GM19351 (cell line): ENCODE results near the gene FOXP1.
"Not testable (repeated sequence)": the region's sequence is repeated elsewhere in the genome, so short reads cannot be mapped to it uniquely, and the experiment has no call there.

Source experiments
- ATAC-seq: cut with Tn5 transposase; IDR thresholded peaks from one replicate; pipeline ENCODE4 v1.9.1; 2021; ENCODE audit warnings: mild to moderate bottlenecking, moderate library complexity; ENCODE audit not compliant: unreplicated experiment

FOXP1 gene

DNA sequence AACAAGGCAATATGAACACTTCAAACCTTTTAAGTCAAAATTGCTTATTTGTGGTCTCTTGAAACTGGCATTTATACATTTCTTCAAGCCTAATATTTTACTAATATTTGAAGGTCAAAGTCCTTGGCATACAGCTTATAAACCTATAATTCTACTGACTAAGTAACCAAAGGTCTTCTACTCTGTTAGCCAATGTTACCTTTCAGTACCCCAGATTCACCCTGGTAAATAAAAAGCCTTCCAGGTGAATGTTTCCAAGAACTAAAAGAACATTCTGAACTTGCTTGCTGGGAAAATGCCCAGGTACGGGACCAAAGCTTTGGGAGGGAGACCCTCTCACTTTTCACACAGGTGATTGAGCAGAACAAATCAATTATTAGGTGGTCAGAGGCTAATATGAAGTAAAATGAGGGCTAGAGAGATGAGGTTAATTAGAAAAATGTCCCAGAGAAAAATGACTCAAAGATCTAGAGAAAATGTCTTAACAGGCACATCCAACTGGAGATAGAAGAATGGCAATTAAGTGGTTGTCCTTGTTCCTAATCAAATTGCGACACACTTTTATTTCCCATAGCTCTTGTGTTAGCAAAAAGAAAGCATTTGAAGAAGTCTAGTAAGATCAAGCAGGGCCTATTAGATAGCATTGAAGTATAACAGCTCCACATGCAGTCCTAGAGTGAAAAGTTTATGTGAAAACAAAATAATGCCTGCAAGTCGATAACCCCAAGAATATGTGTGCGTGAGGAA lies 232.0 kb downstream of the FOXP1 start:
- no peak for ATAC-seq

DNA sequence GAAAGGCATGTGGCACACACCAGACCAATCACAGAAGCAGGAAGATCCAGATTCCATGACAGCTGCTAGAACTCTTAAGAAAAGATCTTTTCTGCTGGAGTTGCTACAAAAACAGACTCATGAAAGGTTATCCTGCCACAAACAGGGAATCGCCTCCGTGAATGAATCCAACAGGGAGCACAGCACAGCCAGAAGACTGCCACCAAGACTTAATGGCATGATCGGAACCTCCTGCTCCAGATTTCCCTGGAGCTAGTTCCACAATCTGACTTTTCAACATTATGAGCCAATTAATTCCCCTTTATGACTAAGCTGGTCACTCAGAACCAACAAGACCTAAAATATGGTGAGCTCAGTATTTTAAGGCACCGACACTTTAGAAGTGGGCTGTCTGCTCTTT lies 232.5 kb downstream of the FOXP1 start:
- ATAC-seq: no peak

DNA sequence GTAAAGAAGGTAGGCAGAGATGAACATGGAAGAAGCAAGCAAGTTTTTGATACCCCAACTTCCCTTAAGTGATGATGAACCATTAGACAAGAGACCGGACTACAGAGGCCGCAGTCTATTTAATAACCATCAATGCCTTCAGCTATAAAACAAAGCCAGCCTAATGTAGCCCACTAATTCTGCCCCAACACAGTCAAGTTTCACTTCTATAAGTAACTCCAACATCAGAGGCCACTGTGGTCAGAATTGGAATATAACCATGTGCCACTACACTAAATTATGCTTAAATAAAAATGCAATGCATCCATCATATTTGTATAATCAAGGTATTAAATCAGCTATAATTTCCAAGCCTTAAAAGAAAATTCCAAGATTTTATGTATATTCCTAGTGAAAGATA lies 234.7 kb downstream of the FOXP1 start:
- ATAC-seq: no peak

DNA sequence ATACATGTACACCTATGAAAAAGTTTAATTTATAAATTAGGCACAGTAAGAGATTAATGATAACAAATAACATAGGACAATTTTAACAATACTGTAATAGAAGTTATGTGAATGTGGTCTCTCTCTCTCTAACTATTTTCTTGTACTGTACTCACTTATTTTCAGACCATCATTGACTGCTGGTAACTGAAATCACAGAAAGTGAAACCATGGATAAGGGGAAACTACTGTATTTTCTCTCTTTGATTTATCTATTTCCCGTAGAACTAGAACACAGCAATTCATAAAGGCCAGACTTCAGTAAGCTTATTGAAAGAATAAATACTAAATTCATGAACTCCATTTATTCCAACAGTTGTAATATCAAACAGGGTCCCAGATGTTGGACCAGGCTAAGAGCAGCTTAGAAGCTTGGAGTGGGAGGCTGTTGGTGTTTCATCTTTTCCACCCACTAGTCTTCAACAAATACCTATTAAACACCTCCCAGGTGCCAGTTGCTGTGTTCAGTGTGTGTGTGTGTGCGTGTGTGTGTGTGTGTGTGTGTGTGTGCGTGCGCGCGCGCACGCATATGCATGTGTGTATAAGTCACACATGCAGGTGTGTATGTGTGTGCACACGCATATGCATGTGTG lies 235.4 kb downstream of the FOXP1 start:
- no peak for ATAC-seq

DNA sequence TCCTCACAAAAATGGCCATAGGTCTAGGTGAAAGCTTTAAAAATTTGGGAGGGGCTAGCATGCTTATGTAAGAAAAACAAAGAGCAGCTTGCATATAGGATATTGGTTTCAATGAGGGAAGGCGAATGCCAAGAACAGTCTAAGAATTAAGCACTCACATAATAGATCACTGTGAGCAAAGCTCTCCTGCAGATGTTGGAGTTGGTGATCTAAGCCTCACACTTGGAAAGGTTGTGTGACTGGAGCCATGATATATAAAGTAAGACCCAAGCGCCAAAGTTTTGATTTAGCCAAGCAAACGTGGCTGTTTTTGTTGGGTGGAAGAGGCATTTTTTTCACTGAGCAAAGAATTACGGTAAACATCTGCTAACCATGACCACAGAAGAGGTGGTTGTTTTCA lies 237.5 kb downstream of the FOXP1 start:
- no peak for ATAC-seq

DNA sequence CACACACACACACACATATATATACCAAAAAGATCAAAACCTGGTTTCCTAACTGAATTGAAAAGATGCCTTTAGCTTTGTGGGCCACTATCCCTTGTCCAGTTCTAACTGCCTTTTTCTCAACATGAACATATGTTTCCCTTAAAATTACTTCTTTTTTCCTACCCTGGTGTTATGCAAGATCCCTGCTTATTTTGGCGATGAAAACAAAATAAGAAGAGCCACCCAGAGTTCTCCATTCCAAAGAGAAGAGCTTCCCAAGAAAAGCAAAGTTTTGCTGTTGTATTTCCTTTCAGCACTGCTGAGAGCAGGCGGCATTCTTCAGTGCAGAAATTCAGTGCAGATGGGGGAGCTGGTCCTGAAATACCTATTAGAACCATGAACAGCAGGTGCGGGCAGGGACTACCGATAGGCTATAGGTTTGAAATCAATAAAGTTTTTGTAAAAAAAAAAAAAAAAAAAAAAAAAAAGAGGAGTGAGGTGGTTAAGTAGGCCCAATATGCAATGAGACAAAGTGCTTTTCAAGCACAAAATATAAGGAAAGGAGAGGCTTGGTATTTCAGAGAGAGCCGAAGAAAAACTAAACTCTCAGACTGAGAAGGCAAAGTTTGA lies 238.0 kb downstream of the FOXP1 start:
- ATAC-seq: no peak

DNA sequence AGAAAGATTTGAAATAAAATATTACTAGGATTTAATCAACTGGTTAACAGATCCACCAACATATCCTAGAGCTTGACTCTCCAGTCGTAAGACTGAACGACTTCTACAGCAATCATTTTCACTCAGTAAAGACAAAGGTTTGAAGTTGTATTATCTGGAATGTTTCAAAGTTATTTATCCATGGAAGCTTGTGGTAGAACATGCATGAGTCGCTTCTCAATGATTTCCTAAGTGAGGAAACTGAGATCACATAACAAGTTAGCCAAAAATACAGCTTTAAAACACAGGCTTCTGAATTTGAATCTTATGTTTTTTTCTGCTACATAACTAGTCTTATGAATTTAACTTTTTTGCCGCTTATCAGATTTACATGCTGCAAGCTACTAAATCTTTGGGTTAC lies 241.8 kb downstream of the FOXP1 start:
- ATAC-seq: no peak

DNA sequence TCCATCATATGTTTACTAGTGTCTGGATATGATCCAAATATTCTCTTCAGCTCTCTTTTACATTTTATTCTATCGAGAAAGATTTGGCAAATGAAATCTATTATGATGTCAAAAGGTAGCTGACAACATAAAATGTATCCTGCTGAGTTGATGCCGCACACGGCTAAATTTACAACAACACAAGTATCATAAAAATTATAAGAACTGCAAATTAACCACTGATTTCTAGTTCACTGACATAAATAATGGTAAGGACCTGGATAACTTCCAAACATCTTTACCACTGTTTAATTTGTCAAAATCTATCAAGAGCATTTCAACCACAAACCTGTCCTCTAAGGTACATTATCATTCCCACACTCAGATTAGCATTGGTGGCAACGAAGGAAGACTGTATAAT lies 244.5 kb downstream of the FOXP1 start:
- no peak for ATAC-seq

DNA sequence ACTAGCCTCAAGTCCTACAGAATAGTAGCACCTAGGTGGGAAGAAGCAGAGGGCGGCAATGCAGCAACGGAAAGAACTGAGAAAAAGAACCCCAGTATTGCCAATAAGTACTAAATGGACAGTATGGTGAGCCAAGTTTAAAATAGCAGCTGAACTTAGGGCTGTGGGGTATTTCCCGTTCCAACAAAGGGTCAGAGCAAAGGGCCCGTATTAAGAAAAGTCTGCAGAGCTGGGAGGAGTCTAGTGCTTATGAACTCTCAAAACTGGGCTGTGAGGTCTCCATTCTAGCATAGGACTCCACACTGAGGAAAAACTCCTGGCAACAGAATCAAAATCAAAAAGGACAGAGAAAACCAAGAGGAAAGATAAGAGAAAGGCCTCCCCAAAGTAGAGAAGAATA lies 250.7 kb downstream of the FOXP1 start:
- ATAC-seq: no peak

DNA sequence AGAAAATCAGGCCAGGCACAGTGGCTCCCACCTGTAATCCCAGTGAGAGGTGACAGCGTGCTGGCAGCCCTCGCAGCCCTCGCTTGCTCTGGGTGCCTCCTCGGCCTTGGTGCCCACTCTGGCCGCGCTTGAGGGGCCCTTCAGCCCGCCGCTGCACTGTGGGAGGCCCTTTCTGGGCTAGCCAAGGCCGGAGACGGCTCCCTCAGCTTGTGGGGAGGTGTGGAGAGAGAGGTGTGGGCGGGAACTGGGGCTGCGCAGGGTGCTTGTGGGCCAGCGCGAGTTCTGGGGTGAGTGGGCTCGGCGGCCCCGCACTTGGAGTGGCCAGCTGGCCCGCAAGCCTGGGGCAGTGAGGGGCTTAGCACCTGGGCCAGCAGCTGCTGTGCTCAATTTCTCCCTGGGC lies 252.6 kb downstream of the FOXP1 start:
- ATAC-seq: no peak

DNA sequence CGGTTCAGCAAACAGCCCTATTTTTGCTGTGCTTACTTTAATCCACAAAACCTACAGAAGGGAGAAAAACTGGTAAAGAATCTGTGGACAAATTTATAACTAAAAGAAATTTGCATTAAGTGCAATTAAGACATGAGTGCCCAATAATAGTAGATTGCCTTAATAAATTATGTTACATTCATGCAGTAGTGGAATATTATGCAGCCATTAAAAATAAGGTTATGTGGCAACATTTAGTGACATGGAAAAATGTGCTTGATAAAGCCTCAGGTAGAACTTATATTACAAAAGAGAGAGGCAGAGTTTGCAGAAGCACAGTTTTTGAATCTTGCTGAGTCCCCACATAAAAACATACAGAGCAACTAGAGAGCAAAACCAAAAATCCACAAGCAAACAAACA lies 253.0 kb downstream of the FOXP1 start:
- ATAC-seq: no peak

DNA sequence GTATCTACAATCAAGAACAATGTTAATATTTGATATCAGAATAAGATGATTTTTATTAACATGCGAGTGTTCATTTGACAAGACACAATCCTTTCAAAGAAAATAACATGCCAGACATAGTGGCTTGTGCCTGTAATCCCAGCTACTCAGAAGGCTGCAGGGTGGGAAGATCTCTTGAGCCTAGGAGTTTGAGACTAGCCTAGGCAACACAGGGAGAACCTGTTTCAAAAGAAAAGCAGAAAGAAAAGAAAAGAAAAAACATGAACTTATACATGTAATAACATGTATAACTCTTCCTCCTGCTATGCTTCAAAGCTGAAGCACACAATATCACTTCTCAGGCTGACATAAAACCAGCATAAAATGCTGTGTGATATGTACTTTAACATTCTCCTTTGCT lies 253.7 kb downstream of the FOXP1 start:
- ATAC-seq: no peak

DNA sequence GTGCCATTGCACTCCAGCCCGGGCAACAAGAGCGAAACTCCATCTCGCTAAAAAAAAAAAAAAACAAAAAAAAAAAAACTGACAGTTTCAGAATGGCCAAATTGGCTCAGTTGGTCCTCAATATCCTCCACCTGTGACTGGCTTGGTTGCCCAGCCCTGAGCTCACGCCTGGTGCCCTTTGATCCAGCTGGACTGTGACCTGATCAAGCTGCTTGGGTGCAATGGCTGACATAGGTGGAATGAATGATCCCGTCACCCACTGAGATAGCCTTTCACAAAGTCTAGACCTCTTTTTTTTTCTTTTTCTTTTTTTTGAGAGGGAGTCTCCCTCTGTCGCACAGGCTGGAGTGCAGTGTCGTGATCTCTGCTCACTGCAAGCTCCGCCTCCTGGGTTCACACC lies 254.6 kb downstream of the FOXP1 start:
- ATAC-seq: no peak

DNA sequence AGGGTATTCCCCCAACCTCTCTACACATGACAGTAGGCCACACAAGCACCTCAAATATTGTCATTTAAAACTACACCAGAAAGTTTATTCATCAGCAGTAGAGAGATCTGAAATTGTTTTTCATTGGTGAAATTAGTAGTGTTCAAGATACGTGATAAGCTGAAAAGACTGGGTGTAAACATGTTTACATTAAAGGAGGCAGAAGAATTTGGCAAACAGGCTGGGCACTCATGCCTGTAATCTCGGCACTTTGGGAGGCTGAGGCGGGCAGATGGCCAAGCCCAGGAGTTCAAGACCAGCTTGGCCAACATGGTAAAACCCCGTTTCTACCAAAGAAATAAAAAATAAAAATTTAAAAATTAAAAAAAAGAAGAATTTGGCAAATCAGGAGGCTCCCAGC lies 255.6 kb downstream of the FOXP1 start:
- ATAC-seq: no peak

DNA sequence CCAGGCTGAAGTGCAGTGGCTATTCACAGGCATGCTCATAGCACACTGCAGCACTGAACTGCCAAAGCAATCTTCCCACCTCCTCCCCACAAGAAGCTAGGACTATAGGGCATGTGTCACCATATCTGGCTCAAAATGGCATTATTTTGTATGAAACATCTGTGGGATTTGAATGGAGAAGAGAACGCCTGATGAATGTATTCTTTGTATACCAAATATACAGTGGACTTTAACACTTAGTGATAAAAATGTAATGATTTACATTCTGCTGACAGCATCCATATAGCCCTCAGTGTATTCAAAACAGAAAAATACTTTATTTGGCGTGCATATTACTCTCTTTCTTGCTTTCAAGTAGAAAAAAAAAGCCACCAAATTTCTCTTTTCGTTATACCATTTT lies 257.8 kb downstream of the FOXP1 start:
- ATAC-seq: no peak

DNA sequence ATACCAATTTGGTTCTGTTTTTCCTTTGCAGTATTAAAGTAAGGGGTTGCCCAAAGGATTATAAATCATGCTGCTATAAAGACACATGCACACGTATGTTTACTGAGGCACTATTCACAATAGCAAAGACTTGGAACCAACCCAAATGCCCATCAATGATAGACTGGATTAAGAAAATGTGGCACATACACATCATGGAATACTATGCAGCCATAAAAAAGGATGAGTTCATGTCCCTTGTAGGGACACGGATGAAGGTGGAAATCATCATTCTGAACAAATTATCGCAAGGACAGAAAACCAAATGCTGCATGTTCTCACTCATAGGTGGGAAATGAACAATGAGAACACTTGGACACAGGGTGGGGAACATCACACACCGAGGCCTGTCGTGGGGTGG lies 259.3 kb downstream of the FOXP1 start:
- ATAC-seq: not testable (repeated sequence)

DNA sequence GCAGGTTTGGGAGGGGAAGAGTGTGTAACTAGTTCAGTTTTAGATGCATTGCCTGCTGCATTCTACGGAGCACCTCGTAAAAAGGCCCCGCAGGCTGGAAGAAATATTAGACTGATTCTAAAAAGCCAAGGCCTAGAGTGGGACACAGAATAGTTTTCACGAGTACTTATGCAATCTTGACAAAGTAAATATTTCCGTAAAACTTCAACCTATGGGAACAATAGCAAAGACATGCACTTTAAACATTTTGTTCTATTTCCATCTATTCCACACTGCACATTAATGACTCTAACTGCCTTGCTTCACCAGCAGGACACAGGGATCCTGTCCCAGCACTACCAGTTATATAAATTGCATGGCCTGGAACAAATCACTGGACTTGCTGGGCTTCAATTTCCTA lies 260.0 kb downstream of the FOXP1 start:
- ATAC-seq: no peak

DNA sequence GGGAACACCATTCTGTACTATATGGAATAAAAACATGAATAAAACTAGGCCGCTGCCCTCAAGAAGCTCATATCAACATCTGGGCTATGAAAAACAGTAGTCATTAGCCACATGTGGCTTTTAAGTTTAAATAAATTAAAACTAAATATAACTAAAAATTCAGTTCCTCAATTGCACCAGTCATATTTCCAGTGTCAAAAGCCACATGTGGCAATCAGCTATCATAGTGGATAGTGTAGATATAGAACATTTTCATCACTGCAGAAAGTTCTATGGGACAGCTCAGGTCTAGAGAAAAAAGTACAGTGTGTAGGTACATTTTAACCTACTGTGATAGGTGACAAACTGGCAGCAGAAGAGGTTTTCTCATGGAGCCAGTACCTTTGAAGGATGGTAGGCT lies 261.4 kb downstream of the FOXP1 start:
- no peak for ATAC-seq

DNA sequence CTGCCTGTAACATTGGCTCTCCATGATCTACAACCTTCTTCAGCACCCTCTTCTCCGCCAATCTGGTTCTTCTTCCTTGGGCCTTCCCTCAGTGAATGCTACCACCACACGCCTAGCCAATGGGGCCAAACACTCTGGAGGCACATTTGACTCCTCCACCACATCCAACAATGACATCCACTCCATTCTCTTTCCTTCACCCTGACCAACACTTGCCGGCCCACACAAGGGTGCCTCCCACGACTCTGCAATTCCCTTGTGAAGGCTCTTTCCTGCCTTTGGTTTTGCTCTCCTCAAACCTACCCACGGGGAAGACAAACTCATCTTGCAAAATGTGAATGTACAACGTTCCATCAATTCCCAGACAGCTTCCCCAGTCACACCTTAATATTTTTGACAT lies 263.8 kb downstream of the FOXP1 start:
- ATAC-seq: no peak

DNA sequence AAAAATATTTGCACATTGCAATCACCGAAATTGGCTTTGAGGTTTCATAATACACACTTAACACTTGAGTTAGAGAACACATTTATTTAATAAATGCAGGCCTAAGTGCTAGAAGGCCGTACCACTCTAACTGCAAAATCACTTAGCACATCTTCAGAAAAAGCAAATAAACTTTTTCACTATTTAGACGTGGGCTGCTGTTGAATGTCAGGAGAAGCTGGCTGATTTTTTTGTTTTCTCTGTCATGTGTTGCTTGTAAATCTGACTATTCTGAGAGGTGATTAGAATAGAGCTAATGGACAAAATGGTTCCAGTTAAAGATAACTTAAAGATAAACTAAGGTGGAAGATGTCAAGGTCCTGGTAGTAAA lies 265.1 kb downstream of the FOXP1 start:
- ATAC-seq: no peak

DNA sequence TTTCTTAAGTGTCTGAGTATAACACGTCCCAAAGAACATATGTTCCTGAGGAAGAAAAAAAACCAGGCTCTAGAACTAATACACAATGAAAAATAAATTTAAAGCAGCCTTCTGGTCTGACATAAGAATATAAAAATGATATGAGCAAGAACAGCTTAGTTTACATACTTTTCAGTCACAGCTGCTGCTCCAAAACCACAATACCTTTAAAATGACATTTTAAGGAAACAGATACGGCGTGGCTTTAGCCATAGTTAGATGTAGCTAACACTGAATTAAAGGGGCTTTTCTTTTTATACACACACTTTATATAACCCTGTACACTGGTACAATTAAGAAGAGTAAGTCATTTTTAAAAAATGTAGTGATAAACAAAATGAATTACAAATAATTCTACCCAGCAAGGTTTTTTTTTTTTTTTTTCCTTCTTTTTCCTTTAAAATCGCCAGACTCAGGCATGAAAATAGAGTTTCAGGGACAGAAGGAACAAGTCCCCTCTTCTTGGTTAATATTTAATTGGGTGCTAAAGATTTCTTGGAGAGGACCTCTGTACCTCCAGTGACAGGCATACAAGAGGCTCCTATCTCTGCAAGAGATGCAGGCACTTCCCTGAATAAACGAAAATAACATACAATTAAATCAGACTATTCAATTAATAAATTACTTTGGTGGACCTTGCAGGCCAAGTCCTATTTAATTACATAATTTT lies 265.6 kb downstream of the FOXP1 start:
- ATAC-seq: no peak

DNA sequence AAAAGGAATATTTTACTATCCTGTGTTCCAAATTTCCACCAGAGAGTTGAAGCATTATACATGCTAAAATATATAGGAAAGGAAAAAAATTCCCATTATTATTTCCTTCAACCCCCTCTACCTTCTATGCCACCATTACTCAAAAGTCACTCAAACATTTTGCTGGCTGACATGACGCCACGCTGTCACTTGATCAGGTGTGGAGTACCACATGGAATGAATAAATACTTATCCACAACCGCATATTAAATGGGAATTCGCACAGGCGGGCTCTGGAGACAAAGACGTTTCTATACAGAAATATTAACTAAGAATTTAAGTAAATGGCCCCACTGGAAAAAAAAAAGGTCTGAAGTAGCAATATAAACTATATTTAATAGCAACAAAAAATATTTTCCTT lies 266.4 kb downstream of the FOXP1 start:
- ATAC-seq: no peak
